DMS153 (cell line): ENCODE measurements around the gene TSC22D2.
"Not testable (repeated sequence)": the region's sequence is repeated elsewhere in the genome, so short reads cannot be mapped to it uniquely, and the experiment has no call there.

Experiments used
- DNase-seq: peaks from one replicate; lab custom pipeline; 2025; lab: John Stamatoyannopoulos, UW

Gene TSC22D2

GRCh38 chr3:150490277-150490986 is 82.3 kb downstream of the TSC22D2 start:
- DNase-seq = no peak

GRCh38 chr3:150494411-150494977 is 86.4 kb downstream of the TSC22D2 start:
- DNase-seq = no peak

- DNase-seq = no peak
Observed at GRCh38 chr3:150495149-150495548, 87.1 kb downstream of the TSC22D2 start.

- DNase-seq = no peak
Observed at GRCh38 chr3:150495563-150496168, 87.6 kb downstream of the TSC22D2 start.

- no peak for DNase-seq
Observed at GRCh38 chr3:150497956-150498355, 89.9 kb downstream of the TSC22D2 start.

- not testable (repeated sequence) for DNase-seq
Observed at GRCh38 chr3:150500960-150501359, 92.9 kb downstream of the TSC22D2 start.

GRCh38 chr3:150503402-150504099 is 95.5 kb downstream of the TSC22D2 start:
- no peak for DNase-seq

- no peak for DNase-seq
Observed at GRCh38 chr3:150504483-150504882, 96.4 kb downstream of the TSC22D2 start.

GRCh38 chr3:150508401-150508800 is 100.3 kb downstream of the TSC22D2 start:
- DNase-seq = no peak

GRCh38 chr3:150509780-150510179 is 101.7 kb downstream of the TSC22D2 start:
- no peak for DNase-seq

- DNase-seq = no peak
Observed at GRCh38 chr3:150511122-150511821, 103.2 kb downstream of the TSC22D2 start.

- no peak for DNase-seq
Observed at GRCh38 chr3:150515210-150515609, 107.1 kb downstream of the TSC22D2 start.
